SU-DHL-6 (cell line): ENCODE measurements around the gene CUEDC1.

ENCODE experiments used
- EZH2phosphoT487 ChIP-seq: fragments of 200-600 bp; sonication (generic), shearing (Covaris generic); conservative IDR thresholded peaks from 2 replicates; pipeline ENCODE4 v1.6.1; 2018; ENCODE audit warnings: mild to moderate bottlenecking, antibody characterized with exemption, low read length, moderate library complexity, mixed read lengths
- TF ChIP-seq, protein P1 (sequence below): fragments of 200-600 bp; sonication (generic); IDR thresholded peaks from one replicate; pipeline ENCODE4 v1.5.1; 2017; ENCODE audit warnings: antibody characterized with exemption, mild to moderate bottlenecking, low read length, moderate library complexity; ENCODE audit not compliant: insufficient read depth, poor library complexity, severe bottlenecking

DNA sequence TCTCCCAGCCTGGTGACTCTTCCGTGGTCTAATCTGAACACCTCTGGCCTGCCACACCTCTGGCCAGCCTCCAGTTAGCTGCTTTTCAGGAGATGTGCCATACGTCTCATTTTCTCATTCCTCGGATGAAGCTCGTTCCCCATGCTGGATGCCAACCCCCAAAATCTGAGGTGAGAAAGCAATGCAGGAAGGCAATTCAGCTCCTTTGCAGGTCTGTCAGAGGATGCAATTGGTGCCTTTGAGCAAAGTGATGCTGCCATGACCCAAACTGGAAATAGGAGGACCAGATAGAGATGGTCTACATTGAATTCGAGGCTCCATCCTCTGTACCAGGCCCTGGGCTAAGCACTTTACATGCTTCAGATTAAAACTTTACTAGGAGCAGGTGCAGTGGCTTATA is 11.0 kb upstream of the CUEDC1 start:
- TF ChIP-seq, protein P1, sequence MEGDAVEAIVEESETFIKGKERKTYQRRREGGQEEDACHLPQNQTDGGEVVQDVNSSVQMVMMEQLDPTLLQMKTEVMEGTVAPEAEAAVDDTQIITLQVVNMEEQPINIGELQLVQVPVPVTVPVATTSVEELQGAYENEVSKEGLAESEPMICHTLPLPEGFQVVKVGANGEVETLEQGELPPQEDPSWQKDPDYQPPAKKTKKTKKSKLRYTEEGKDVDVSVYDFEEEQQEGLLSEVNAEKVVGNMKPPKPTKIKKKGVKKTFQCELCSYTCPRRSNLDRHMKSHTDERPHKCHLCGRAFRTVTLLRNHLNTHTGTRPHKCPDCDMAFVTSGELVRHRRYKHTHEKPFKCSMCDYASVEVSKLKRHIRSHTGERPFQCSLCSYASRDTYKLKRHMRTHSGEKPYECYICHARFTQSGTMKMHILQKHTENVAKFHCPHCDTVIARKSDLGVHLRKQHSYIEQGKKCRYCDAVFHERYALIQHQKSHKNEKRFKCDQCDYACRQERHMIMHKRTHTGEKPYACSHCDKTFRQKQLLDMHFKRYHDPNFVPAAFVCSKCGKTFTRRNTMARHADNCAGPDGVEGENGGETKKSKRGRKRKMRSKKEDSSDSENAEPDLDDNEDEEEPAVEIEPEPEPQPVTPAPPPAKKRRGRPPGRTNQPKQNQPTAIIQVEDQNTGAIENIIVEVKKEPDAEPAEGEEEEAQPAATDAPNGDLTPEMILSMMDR = no peak
- no peak for TF ChIP-seq EZH2phosphoT487
